ENCODE data around the gene GUCY2C.

Gene GUCY2C

DNA sequence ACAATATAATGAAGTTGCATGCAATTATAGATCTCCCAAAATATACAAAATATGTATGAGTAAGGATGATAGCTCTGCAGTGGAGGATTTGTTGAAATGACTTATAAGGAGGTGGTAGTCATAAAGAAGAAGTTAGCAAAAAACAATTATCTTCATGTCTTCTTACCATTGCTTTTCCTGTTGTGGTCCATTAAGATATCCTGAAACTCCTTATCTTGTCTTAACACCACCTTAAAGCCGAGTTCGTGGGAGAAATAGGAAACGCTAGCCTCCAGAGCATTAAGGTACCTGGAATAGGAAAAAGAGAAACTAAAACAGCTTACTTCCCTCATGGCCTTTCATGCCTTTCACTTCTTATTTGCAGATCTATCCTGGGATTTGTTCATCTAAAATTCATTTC is 15.2 kb downstream of the GUCY2C start:
- DNase-seq: no peak

DNA sequence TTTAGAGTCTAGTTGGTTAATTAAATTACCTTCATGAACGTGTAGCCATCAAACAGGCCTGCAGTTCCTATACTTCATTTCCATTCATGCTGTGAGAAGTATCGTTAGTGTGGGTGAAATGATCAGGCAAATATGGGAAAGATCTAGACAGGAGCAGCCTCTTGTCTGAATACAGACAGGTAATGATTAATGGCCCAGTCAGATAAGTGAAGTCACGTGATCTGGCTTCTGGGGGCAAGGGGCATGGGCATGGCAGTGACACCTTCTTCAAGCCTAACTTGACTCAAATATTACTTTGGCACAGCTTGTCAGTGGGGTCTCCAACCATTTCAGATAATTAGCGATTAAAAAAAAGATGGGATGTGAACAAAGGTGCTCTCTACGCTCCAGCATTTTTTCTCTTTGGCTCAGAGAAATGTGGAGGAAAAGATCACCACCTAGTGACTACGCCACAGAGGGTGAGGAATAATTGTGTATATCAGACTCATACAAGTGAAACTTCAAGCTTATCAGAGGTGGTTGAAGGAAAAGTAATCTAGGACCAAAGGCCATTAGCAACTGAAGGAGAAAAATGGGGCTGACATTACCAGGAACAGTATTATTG is 17.8 kb downstream of the GUCY2C start:
- no peak for DNase-seq

DNA sequence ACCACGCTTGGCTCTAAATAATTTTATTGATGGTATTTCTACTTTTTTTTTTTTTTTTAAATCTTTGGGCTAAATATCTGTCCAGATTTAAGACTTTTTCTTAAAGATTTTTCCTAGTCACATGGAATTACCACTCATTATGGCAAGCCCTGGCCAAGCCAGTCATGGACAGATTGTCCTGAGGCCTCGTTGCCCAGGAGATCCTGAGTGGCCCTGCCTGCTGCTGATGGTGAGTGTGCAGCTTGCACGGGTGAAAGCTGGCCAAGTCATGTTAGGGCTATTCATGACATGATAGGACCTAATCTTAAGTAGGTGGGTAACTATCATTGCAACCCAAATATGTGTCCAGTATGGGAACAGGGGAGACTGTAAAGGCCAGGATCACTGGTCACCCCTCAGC is 27.8 kb downstream of the GUCY2C start:
- no peak for DNase-seq

DNA sequence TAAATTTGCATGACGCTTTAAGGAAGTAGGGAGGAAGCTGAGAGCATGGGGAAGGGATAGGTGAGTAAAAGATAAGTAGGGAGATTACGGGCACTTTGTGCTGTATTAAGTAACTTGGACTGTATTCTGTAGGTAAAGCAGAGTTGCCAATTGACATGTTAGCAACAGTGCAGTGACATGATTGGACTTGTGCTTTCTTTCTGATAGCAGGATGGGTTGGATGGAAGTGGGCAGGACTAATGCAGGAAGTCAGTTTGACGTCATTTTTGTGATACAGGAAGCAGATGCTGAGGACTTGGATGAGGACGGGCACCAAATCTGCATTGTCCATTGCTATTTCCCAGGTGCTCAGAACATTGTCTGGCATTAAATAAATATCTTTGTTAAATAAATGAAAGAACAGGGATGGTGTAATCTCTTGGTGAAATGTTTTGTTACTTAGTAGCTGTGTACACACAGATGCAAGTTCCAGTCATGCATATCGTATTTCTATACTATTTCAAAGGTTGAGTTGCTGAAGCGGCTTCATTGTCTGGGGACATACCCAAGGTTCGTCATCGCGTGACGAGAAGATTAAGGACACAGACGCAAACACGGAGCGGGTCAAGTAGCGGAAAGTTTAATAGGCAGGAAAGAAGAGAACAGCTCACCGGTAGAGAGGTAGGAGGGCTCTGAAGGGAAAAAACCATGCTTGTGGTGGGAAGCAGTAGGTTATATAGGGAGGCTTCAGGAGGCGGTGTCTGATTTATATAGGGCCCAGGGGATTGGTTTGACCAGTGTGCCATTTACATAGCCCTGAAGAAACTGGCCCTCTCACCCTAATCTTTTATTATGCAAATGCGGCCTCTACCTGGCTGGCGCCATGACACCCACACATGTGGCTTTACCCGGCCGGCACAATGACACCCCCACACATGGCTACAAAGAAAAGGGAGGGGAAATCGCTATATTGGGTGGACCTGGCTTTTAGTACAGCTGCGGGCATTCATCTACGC is 30.7 kb downstream of the GUCY2C start:
- peak in 2 of 6 experiments; percentile 7 for DNase-seq

DNA sequence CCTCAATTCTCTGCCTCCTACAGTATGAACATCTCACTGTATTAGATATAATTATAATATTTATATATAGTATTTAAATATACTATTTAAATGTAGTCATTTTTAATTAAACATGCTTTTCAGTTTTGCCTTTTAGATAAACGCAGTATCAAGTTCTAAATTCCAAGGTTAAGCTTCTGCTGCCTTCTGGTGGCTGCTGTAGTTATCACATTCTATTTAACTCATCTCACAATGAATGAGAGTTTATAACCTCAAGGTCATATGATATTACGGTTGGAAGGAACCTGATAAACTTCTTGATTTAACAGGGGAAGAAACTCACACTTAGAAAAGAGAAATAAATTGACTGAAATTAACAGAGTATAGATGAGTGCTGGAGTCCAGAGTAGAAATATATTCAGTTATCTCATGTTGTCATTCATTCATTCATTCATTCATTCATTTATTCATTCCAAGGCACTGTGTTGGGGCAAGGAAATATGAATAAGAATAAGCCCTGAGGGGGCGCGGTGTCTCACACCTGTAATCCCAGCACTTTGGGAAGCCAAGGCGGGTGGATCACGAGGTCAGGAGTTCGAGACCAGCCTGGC is 31.9 kb downstream of the GUCY2C start:
- peak; percentile 1 to 43 (median 9) for DNase-seq

DNA sequence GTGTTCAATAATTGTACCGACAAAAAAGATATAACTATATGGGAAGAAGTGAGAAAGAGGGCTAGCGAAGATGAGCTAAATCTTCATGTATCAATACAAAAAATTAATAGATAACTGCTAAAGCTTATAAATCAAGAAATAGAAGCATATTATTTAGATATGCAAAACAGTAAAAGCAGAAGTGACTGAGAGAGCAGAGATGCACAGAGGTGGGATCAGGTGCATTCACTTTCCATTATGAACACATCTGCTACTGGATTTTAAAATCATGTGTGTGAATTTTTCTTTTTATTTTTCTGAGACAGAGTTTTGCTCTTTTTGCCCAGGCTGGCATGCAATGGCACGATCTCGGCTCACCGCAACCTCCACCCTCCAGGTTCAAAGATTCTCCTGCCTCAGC is 33.4 kb downstream of the GUCY2C start:
- no peak for DNase-seq

DNA sequence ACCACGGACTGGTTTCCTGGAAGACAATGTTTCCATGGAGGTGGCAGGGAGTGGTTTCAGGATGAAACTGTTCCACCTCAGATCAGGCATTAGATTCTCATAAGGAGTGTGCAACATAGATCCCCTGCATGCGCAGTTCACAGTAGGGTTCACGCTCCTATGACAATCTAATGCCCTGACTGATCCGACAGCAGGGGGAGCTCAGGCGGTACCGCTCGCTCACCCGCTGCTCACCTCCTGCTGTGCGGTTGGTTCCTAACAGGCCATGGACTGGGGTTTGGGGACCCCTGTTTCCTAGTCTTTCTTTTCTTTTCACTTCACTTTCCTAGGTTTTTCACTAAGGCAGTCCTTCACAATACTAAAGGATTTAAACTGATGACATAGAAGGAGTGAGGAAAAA is 39.6 kb downstream of the GUCY2C start:
- DNase-seq: no peak

DNA sequence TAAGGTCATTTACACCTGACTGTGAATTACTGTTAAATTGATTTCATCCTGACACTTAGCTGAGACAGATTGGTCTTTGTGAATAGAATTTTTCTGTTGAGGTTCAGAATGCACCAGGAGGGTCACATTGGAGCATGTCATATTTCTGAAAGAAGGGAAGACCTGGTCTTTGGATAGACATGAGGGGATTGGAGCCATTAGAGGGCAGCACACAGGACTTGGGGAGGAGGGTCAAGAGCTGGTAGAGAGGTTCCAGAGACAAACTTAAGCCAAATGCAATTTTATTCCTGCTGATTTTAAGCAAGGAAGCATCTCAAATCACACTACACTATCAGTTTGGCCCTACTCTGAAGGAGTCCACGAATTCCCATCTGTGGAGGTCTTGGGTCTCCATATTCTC is 41.1 kb downstream of the GUCY2C start:
- DNase-seq: no peak

DNA sequence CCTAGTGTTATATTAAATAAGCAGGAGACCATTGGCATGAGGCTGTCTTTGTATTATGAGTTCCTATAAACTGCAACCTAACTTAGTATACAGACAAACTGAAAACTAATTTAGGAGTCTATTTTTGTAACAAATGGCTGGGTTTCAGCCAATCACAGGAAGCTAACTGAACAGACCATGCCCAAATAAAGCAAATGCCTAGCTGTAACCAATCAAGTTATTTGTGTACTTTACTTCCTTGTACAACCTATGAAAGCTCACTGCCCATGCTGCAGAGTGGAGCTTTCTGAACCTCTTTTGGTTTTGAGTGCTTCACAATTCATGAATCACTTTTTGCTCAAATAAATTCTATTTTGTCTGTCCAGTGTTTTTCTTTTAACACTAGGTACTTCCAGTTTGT is 41.6 kb downstream of the GUCY2C start:
- DNase-seq: no peak

DNA sequence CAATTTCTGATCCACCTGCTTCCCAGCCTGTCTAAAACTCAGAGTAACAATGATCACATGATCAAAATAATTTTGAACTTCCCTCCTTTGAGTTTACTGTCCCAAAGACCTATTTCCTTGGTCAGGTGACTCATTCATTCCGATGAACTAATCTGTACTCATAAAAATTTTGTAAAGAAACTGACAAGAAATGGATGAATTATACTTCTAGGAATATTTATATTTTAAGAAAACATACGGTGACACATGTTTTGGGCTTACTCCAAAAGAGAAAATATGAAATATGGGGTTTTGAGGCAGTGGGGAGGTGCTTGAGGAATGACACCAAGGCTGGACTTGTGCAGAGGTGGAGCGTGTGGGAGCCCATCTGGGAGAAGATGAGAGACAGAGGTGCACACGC is 42.0 kb downstream of the GUCY2C start:
- no peak for DNase-seq

DNA sequence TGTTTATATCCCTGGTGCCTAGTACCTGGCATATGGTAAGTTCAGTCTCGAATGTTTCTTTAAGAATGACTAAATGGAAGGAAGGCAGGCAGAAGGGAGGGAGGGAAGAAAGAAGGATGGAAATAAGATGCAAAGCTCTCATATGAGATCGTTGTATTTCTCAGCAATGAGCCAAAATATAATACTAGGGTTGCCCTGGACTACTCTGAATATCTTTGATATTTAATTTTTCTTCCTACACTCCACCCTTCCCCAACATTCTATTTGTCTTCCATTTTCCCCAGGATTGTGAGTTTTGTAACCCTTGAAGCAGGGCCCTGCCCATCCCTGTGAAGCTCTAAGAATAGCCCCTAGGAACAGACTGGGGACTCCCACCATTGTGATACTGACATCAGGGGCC is 43.9 kb downstream of the GUCY2C start:
- no peak for DNase-seq

DNA sequence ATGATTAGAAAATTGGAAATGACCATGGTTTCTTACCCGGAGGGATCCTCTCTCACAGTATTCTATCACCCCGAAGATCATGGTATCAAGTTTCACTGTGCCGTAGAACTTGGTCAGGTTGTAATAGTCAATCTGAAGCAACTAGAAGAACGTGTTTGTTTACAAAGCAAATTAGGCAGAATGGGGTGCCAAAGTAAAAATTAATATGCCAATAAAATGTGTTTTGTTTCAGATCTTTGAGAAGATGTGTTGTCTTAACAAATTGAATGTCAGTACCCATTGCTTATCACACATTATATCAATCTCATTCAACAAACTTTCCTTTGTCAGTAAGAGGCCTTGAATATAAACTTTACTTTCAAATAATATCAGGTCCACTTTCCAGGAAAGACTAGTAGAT is 45.0 kb downstream of the GUCY2C start:
- no peak for DNase-seq

DNA sequence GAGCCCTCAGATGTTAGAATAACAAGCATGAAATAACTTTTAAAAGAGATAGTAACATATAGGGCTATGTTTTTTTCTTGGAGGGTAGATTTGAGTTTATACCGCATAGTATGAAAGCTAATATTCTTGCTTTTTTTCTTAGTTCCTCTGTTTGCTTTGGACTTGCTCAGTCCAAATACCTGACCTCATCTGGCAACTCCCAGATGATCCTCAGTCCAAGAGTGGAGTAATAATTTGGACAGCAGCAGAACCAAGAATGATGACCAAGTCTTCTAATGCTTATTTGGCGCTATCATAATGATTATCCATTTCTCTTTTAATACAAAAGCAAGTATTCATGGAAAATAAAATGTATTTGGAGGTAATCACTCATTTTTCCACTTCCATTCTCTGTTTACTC is 45.6 kb downstream of the GUCY2C start:
- no peak for DNase-seq

DNA sequence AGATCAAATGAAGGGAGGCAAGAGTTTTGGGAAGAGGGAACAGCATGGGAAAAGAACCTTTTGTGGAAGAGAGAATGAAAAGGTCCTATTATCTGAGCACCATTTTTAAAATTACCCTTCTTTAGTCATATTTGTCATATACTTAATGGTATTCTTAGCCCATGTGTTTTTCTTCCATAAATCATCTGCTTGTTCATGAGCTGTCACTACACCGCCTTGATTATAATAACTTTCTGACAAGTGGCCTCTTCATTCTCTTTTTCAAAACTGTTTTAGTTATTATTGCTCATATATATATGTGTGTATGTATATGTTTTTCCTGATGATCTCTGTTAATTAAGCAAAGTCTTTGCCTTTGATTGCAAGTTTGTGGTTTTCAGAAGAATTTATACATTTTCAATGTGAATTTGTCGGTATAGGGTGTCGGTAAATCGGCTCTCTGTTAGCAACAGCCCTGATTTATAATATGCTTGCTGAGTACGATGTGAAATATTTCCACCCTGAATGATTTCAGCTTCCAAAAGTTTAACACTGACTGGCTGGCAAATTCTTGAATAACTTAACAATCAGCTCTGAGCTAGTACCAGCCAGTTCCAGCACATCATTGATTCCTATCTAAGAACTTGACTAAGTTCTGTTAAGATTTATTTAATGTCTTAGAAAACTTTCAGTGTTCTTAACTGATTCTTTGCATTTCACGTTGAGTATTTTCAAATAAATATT is 49.2 kb downstream of the GUCY2C start:
- no peak for DNase-seq

DNA sequence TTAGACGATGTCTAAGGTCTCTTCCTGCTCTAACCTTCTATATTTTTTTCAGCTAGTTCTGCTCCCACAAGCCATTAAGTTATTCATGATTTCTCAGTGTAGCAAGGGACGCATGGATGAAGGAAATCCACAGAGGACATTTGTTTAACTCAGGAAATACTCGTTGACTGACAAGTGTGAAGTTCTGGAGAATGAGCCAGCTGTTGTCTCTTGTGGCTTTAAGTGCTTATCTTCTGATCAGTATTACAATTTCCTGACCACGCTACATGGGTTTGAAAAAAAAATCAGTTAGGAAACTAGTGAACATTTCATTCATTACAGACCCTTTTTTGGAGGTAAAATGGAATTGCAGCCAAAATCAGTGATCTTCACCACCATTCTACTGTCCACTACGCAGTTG is 53.1 kb downstream of the GUCY2C start:
- DNase-seq: peak in 3 of 6 experiments; percentile 29 to 47 (median 42)

DNA sequence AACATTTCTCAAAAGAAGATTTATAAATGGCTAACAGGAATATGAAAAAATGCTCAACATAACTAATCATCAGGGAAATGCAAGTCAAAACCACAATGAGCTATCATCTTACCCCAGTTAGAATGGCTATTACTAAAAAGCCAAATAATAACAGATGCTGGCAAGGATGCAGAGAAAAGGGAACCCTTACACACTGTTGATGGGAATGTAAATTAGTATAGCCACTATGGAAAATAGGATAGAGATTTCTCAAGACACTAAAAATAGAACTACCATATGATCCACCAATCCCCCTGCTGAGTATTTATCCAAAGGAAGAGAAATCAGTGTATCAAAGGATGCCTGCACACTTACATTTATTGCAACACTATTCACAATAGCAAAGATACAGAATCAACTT is 58.3 kb downstream of the GUCY2C start:
- DNase-seq: no peak

DNA sequence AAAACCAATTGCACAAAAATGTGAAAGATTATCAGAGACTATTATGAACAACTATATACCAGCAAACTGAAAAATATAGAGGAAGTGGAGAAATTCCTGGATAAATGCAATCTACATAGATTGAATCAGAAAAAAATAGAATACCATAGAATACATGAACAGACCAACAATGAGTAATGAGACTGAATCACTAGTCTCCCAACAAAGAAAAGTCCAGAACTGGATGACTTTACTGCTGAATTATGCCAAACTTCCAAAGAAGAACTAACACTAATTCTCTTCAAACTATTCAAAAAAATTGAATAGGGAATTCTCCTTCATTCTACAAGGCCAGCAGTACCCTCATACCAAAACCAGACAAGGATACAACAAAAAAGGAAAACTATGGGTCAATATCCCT is 60.6 kb downstream of the GUCY2C start:
- no peak for DNase-seq

DNA sequence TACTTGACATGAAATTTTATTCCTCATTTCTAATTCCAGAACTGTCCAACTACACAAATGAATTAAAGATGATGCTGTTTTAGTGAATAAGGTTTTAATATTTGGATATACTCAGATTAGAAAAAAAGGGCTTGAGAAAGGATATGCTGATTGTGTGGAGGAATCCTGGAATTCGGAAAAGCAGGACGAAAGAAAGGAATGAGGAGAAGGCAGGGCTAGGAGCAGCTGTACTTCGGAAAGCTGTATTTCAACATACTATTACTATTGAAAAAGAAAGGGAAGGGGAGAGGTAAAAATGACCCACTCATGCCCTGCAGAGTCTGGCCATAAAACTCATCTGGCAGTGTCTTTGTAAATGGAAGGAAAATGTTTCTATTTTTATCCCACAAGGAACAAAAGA is 65.6 kb downstream of the GUCY2C start:
- no peak for DNase-seq

DNA sequence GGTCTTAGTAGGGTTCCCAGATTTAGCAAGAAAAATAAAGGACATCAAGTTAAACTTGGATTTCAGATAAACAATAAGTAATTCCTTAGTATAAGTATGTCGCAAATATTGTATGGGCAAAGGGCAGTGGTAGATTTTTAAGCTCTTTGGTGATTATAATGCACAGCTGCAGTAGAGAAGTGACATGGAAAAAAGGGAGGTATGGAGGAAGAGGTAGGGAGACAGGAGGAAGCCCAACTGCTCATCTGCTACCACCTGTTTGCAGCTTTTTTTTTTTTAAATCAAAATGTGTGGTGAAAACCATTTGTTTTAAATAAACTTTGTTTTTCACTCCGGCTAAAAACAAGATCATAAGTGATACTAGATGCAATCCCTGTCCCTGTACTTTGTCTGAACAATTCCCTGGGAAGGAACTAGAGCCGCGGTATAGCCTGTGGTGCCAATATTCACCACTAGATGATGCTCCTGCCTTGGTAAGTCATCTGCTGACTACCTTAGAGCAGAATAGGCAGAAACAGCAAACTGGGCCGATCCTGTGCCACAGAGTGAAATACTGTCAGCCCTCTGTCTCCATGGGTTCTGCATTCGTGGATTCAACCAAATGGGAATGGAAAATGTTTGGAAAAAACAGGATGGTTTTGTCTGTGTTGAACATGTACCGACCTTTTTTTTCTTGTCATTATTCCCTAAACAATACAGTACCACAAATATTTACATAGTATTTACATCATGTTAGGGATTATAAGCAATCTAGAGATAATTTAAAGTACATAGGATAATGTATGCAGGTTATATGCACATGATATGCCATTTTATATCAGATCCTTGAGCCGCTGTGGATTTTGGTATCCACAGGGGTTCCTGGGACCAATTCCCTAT is 66.3 kb downstream of the GUCY2C start:
- DNase-seq: peak; percentile 26 to 66 (median 39)

DNA sequence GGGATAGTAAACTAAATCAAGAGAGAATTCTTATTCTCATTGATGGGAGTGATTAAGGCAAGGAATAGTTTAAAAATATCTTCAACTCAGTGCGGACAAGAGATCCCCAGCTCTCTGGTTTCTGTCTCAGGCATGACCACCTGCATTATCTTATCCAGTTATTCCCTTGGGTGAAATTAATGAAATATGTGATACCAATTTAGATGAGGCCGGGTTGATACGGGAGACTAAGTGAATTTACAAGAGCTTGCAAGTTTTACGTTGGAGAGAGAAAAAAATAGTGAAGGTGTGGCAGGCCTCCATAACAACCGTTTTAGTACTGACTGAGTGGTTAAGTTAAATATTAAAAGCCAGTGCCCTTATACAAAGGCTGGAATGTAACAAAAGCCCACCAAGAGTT is 67.6 kb downstream of the GUCY2C start:
- DNase-seq: no peak

DNA sequence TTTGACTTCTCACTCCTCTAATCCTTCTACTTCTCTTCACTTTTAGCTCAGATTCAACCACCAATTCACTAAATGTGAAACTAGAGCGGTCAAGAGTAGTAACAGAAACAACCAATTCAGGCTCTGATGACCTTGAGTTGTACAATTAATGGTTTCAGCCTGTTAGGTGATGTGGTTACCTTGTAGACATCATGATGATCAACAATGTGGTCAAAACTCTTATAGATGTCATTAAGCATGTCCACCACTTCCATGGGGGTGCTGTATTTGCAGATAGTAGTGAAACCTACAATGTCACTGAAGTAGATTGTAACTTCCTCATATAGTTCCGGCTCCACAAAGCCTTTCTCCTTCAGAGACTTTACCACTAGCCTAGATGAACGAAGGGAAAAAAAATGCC is 74.6 kb downstream of the GUCY2C start:
- DNase-seq: no peak
